MM.1S (cell line): ENCODE results near the gene GALNT12.

Source experiments
- DNase-seq: peaks from one replicate; pipeline ENCODE4 v3.0.0-alpha.2; 2015
- H2AFZ ChIP-seq: fragments of 300-600 bp; sonication (generic); 2 replicates; pipeline ENCODE4 v1.6.0; 2016; ENCODE audit warnings: antibody characterized with exemption, low read length
- H3F3A ChIP-seq: fragments of 300-600 bp; sonication (generic); 2 replicates; pipeline ENCODE4 v1.6.1; 2016; ENCODE audit warnings: mild to moderate bottlenecking, antibody characterized with exemption, low read length, moderate library complexity, mixed read lengths; ENCODE audit not compliant: insufficient read depth
- H3K27ac ChIP-seq: fragments of 300-600 bp; sonication (generic); 2 replicates; pipeline ENCODE4 v1.5.1; 2016; ENCODE audit warnings: mild to moderate bottlenecking, low read length
- H3K27me3 ChIP-seq: fragments of 300-600 bp; sonication (generic); replicated peaks from 2 replicates; pipeline ENCODE4 v1.6.0; 2016; ENCODE audit warnings: low read length; ENCODE audit not compliant: insufficient read depth
- H3K36me3 ChIP-seq: fragments of 300-600 bp; sonication (generic); replicated peaks from 2 replicates; pipeline ENCODE4 v1.6.1; 2016; ENCODE audit warnings: mild to moderate bottlenecking, low read length, mixed read lengths; ENCODE audit not compliant: insufficient read depth
- H3K4me1 ChIP-seq: fragments of 300-600 bp; sonication (generic); 2 replicates; pipeline ENCODE4 v1.6.1; 2016; ENCODE audit warnings: low read length, mixed read lengths
- H3K4me2 ChIP-seq: fragments of 300-600 bp; sonication (generic); 2 replicates; pipeline ENCODE4 v1.6.0; 2016; ENCODE audit warnings: low read depth, low read length
- H3K4me3 ChIP-seq: fragments of 300-600 bp; sonication (generic); 2 replicates; pipeline ENCODE4 v1.5.1; 2016; ENCODE audit warnings: low read length, mixed read lengths
- H3K79me2 ChIP-seq: fragments of 300-600 bp; sonication (generic); 2 replicates; pipeline ENCODE4 v1.6.1; 2016; ENCODE audit warnings: mixed run types, low read length, mixed read lengths
- H3K9ac ChIP-seq: fragments of 300-600 bp; sonication (generic); 2 replicates; pipeline ENCODE4 v1.6.1; 2016; ENCODE audit warnings: low read length, mixed read lengths
- H3K9me2 ChIP-seq: fragments of 300-600 bp; sonication (generic); replicated peaks from 2 replicates; pipeline ENCODE4 v1.6.1; 2016; ENCODE audit warnings: mild to moderate bottlenecking, low read length, mixed read lengths; ENCODE audit not compliant: insufficient read depth
- H3K9me3 ChIP-seq: fragments of 300-600 bp; sonication (generic); replicated peaks from 2 replicates; pipeline ENCODE4 v1.6.1; 2016; ENCODE audit warnings: mild to moderate bottlenecking, low read length, mixed read lengths; ENCODE audit not compliant: insufficient read depth
- H4K20me1 ChIP-seq: fragments of 300-600 bp; sonication (generic); 2 replicates; pipeline ENCODE4 v1.6.1; 2016; ENCODE audit warnings: mild to moderate bottlenecking, low read length, moderate library complexity, mixed read lengths; ENCODE audit not compliant: insufficient read depth
- EZH2 ChIP-seq: fragments of 300-600 bp; sonication (generic); optimal IDR thresholded peaks from 2 replicates; pipeline ENCODE3; 2017; ENCODE audit warnings: low read depth, mild to moderate bottlenecking, antibody characterized with exemption, low read length, mixed read lengths
- EZH2phosphoT487 ChIP-seq: fragments of 300-600 bp; sonication (generic); IDR thresholded peaks from 2 replicates; pipeline ENCODE4 v1.6.1; 2018; ENCODE audit warnings: antibody characterized with exemption, low read length
- TF ChIP-seq, protein P1 (sequence below): fragments of 300-600 bp; sonication (generic); IDR thresholded peaks from 2 replicates; pipeline ENCODE4 v1.5.1; 2016; ENCODE audit warnings: antibody characterized with exemption, low read length, mixed read lengths

Gene GALNT12

DNA sequence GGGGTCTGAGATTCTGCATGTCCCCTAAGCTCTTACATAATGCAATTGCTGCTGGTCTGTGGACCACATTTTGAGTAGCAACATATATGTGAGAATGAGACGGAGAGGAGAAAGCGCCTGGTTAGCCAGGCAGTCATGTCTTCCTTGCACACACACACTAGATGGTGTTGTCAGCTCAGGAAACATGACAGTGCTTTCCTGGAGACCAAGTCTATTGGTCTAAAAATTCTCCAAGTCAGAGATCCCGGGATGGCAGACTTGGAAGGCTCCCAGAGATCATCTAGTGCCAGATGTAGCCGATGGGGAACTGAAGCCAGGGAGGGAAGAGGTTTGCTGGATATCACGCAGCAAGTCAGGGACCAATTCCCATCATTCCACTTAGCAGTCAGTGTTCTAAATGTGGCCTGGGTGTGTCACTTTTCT is 53.4 kb downstream of the GALNT12 start:
- H4K20me1 ChIP-seq: no peaks in the 10 kb centered on the region
- H3K4me3 ChIP-seq: no peak overlapping the region
- no peak overlapping the region for H3K4me2 ChIP-seq
- no peaks in the 10 kb centered on the region for H3K27me3 ChIP-seq
- no peaks in the 10 kb centered on the region for H3K9me3 ChIP-seq
- no peak overlapping the region for H3K9ac ChIP-seq
- no peak overlapping the region for H3K27ac ChIP-seq
- H3K36me3 ChIP-seq: no peaks in the 10 kb centered on the region
- no peak overlapping the region for H2AFZ ChIP-seq
- TF ChIP-seq EZH2 (no peak), EZH2phosphoT487 (no peak)
- TF ChIP-seq, protein P1, sequence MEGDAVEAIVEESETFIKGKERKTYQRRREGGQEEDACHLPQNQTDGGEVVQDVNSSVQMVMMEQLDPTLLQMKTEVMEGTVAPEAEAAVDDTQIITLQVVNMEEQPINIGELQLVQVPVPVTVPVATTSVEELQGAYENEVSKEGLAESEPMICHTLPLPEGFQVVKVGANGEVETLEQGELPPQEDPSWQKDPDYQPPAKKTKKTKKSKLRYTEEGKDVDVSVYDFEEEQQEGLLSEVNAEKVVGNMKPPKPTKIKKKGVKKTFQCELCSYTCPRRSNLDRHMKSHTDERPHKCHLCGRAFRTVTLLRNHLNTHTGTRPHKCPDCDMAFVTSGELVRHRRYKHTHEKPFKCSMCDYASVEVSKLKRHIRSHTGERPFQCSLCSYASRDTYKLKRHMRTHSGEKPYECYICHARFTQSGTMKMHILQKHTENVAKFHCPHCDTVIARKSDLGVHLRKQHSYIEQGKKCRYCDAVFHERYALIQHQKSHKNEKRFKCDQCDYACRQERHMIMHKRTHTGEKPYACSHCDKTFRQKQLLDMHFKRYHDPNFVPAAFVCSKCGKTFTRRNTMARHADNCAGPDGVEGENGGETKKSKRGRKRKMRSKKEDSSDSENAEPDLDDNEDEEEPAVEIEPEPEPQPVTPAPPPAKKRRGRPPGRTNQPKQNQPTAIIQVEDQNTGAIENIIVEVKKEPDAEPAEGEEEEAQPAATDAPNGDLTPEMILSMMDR: no peak
- no peaks in the 10 kb centered on the region for H3K79me2 ChIP-seq
- no peak for DNase-seq
- H3K9me2 ChIP-seq: no peaks in the 10 kb centered on the region
- H3K4me1 ChIP-seq: no peaks in the 10 kb centered on the region
- H3F3A ChIP-seq: no peaks in the 10 kb centered on the region

DNA sequence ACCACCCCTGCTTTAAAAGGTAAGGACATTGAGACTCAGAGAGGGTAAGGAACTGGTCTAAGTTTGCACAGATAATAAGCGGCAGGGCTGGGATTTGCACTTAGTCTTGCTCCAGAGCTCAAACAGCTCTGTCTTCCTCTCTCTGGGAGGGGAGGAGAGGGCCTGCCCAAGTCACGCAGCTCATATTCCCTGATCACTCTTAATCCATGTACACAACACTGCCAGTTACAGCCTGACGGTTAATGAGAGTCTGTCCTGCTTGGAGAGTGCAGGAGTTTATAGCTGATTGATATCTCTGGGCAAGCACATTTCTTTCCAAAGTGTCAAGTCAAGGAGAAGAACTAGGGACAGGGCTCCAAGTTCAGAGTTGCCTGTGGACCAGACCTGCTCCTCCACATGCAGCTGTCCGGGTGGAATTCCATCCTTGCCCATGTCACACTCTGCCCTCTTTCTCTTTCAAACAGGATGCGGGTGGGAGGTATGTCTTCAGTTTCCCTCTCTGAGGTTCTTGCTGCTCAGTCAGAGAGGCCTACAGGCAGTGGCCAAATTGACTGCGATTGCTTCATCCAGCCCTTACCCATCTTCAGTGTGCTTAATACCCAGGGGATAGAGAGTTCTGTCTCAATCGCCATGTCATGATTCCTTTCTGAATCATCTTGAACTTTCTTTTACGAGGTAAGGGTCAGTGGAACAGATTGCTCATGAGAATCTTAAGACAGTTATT is 54.5 kb downstream of the GALNT12 start:
- DNase-seq: no peak

DNA sequence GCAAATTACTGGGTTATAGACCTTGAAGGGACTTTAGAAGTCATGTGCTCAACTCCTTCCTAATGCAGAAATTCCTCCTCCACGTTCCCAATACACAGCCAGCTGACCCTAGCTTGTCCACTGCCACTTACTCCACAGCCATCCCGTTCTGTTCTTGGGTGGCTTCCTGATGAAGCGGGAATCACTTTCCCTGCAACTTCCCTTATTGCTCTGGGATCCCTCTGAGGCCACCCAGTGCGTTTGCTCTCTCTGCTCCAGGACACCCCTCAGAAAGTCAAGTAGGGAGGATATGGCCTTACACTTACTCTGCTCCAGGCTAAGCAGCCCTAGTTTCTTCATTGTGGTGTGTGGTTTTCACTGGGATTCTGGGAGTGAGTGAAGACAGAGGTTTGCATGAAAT is 55.5 kb downstream of the GALNT12 start:
- Histone ChIP-seq H3K27me3 (no peaks in the 10 kb centered on the region), H4K20me1 (no peaks in the 10 kb centered on the region), H2AFZ (no peak overlapping the region), H3F3A (no peaks in the 10 kb centered on the region), H3K27ac (no peak overlapping the region), H3K9me3 (no peaks in the 10 kb centered on the region), H3K9ac (no peak overlapping the region), H3K9me2 (no peaks in the 10 kb centered on the region), H3K4me2 (no peak overlapping the region), H3K36me3 (no peaks in the 10 kb centered on the region), H3K4me3 (no peak overlapping the region), H3K4me1 (0 out of 2 replicates have a peak, but pooled peaks cover 5% of the 10 kb centered on the region), H3K79me2 (no peaks in the 10 kb centered on the region)
- no peak for DNase-seq
- no peak for TF ChIP-seq EZH2phosphoT487
- TF ChIP-seq, protein P1: no peak

More for the DNA sequence above, 54.5 kb downstream of the GALNT12 start:
- no peaks in the 10 kb centered on the region for H3K27me3 ChIP-seq
- H3K4me2 ChIP-seq: no peak overlapping the region
- no peak for TF ChIP-seq EZH2phosphoT487
- TF ChIP-seq EZH2: no peak
- TF ChIP-seq, protein P1: no peak
- no peak overlapping the region for H3K4me3 ChIP-seq
- no peaks in the 10 kb centered on the region for H3F3A ChIP-seq
- no peaks in the 10 kb centered on the region for H3K4me1 ChIP-seq
- no peaks in the 10 kb centered on the region for H3K9me2 ChIP-seq
- no peaks in the 10 kb centered on the region for H4K20me1 ChIP-seq
- H2AFZ ChIP-seq: no peak overlapping the region
- no peaks in the 10 kb centered on the region for H3K36me3 ChIP-seq
- no peaks in the 10 kb centered on the region for H3K9me3 ChIP-seq
- H3K79me2 ChIP-seq: no peaks in the 10 kb centered on the region
- no peak overlapping the region for H3K9ac ChIP-seq
- H3K27ac ChIP-seq: no peak overlapping the region
